NT2/D1 (cell line): ENCODE results near the gene JPH4.

ENCODE experiments used
- YY1 ChIP-seq: IDR thresholded peaks from 2 replicates; pipeline ENCODE4 v1.6.1; 2011; ENCODE audit not compliant: insufficient read length, insufficient read depth
- ZNF274 ChIP-seq: IDR thresholded peaks from 2 replicates; pipeline ENCODE4 v1.6.1; 2011; ENCODE audit warnings: mild to moderate bottlenecking, low read depth, low read length

DNA sequence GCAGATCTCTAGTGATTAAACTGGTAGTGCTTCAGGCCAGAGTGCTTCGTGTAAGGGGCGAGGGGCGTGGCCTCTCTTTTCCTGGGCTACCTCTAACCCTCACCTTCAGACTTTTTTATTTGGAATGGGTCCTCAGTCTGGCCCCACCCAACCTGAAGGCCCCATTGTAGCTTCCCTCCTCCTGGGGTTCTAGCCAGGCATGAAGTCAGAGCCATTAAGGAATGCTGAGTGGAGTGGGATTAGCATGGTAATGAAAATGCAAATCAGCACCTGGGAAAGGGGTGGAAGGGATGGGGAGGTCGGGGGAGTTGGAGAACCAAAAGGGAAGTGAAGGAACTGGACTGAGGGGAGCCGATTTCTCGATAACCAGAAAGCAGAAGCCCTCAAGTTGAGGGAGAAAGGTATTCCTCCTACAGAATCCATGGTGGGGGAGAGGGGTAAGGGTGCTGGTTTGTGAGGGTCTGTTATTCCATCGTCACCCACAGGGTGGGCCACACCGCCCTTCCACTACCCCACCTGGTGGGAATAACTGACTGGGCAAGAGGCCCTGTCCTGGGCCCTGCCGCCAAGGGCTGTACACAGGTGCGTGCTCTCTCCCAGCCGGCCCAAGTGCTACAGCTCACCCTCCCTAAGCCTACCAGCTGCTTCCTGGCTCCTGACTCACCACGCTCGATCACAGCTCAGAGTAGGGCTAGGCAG is 41.1 kb downstream of the JPH4 start:
- no peak for TF ChIP-seq ZNF274
- no peak for TF ChIP-seq YY1
